PC-9 (cell line): ENCODE measurements around the gene CYP2E1. TPM values are rescaled to one million over a fixed set of nuclear protein-coding genes. Genes with fewer than 3 reads are reported as not detected.

ENCODE experiments used
- Bru-seq: library from RNA; stranded (reverse); fragments of 400-500 nt; gene quantifications from one replicate; lab custom pipeline; 2021; lab: Mats Ljungman, UMichigan
- BruChase-seq, 2 experiments: library from RNA; stranded (reverse); fragments of 400-500 nt; gene quantifications; one replicate each; lab custom pipeline; 2021; lab: Mats Ljungman, UMichigan
- BruUV-seq: library from RNA; stranded (reverse); fragments of 400-500 nt; replicated peaks from 2 replicates; lab custom pipeline; 2021; lab: Mats Ljungman, UMichigan
- CTCF ChIA-PET: fragments of 300-600 bp; sonication (Branson Sonifier 250); formaldehyde crosslinking; loops from one replicate; lab custom pipeline; 2022; ENCODE audit warnings: antibody characterized with exemption; lab: Charles Lee
- POLR2A ChIA-PET: fragments of 300-600 bp; sonication (Branson Sonifier 250); formaldehyde crosslinking; loops from one replicate; lab custom pipeline; 2022; ENCODE audit warnings: antibody characterized with exemption; ENCODE audit not compliant: unreplicated experiment; lab: Charles Lee
- DNase-seq, 2 experiments: peaks; one replicate each; pipeline versions ENCODE4 v3.0.0 to v3.0.0-alpha.2; 2015 to 2022; ENCODE audit warnings: mixed read lengths in 1 of 2
- H2AFZ ChIP-seq: fragments of 200-600 bp; sonication (generic); 2 replicates; pipeline ENCODE4 v1.8.1; 2017; ENCODE audit warnings: antibody characterized with exemption
- H3F3A ChIP-seq: fragments of 200-600 bp; sonication (generic); 2 replicates; pipeline ENCODE4 v1.8.1; 2017; ENCODE audit warnings: antibody characterized with exemption, mild to moderate bottlenecking, low read depth; ENCODE audit not compliant: insufficient read depth
- H3K27ac ChIP-seq: fragments of 200-600 bp; sonication (generic); 2 replicates; pipeline ENCODE4 v1.6.1; 2016; ENCODE audit warnings: mixed run types
- H3K27me3 ChIP-seq: fragments of 200-600 bp; sonication (generic); 2 replicates; pipeline ENCODE4 v1.6.1; 2016; ENCODE audit warnings: low read depth, mixed run types; ENCODE audit not compliant: insufficient read depth
- H3K36me3 ChIP-seq: fragments of 200-600 bp; sonication (generic); 2 replicates; pipeline ENCODE4 v1.6.1; 2016; ENCODE audit warnings: low read depth, mixed run types
- H3K4me1 ChIP-seq: fragments of 200-600 bp; sonication (generic); replicated peaks from 2 replicates; pipeline ENCODE4 v1.6.1; 2016; ENCODE audit warnings: mixed run types; ENCODE audit not compliant: insufficient read depth
- H3K4me2 ChIP-seq: fragments of 200-600 bp; sonication (generic); 2 replicates; pipeline ENCODE4 v1.6.1; 2017; ENCODE audit warnings: mixed run types
- H3K4me3 ChIP-seq: fragments of 200-600 bp; sonication (generic); 2 replicates; pipeline ENCODE4 v1.6.1; 2016; ENCODE audit warnings: mixed run types
- H3K79me2 ChIP-seq: fragments of 200-600 bp; sonication (generic); 2 replicates; pipeline ENCODE4 v1.6.1; 2017; ENCODE audit warnings: low read depth, mixed run types
- H3K9me2 ChIP-seq: fragments of 200-600 bp; sonication (generic); 2 replicates; pipeline ENCODE4 v1.8.1; 2017; ENCODE audit warnings: mild to moderate bottlenecking; ENCODE audit not compliant: insufficient read depth
- H3K9me3 ChIP-seq: fragments of 200-600 bp; sonication (generic); 2 replicates; pipeline ENCODE4 v1.8.1; 2016; ENCODE audit warnings: low read depth; ENCODE audit not compliant: insufficient read depth
- H4K20me1 ChIP-seq: fragments of 200-600 bp; sonication (generic); 2 replicates; pipeline ENCODE4 v1.8.1; 2017; ENCODE audit not compliant: insufficient read depth
- CTCF ChIP-seq: fragments of 200-600 bp; sonication (generic); conservative IDR thresholded peaks from 2 replicates; pipeline ENCODE4 v1.6.1; 2017; ENCODE audit warnings: mixed run types, antibody characterized with exemption, mild to moderate bottlenecking, moderate library complexity
- EZH2 ChIP-seq: fragments of 200-600 bp; sonication (generic); IDR thresholded peaks from 2 replicates; pipeline ENCODE4 v1.8.0; 2017; ENCODE audit warnings: antibody characterized with exemption, low read depth
- intact Hi-C: fragments of 100-400 bp; cut with micrococcal nuclease; formaldehyde crosslinking; loops from one replicate; pipeline ENCODE4 v1.10.0; 2022; ENCODE audit not compliant: unreplicated experiment
- long read RNA-seq: library from polyadenylated mRNA; stranded (forward); transcript quantifications from one replicate; pipeline ENCODE4 v2.0.0, GENCODE V29; 2022
- total RNA-seq: library from RNA; stranded (reverse); gene quantifications from 2 replicates; pipeline ENCODE4 v1.2.3, GENCODE V29; 2021

The CYP2E1 gene
- total RNA-seq (1.6 and 3.0 TPM in 2 replicates), Bru-seq, nascent RNA (percentile 16 among the genes with signal in this experiment), BruChase-seq, experiment 1, labeled RNA remaining after a 2-hour chase (percentile 30 among the genes with signal in this experiment), BruChase-seq, experiment 2, labeled RNA remaining after a 6-hour chase (percentile 24 among the genes with signal in this experiment)
- long read RNA-seq, partial matches to known transcripts = 0 of 3 reads
- long read RNA-seq, other reads (novel, unspliced or antisense) = 3 of 3 reads

- no peak within 1 kb of the TSS for H3K4me2 ChIP-seq
- 0 out of 2 replicates have a peak, but pooled peaks cover 4% of the 10 kb centered on the region for H3K4me1 ChIP-seq
- no peak within 1 kb of the TSS for H3K27ac ChIP-seq
- CTCF ChIA-PET = no interaction called here
- H3K9me3 ChIP-seq = no peaks in the 10 kb centered on the region
- no TSS peak for BruUV-seq
- intact Hi-C loops = loop anchor here (10.0 kb wide), 2 partner anchors 152 to 202 kb away; partner anchors contain the start of genes ECHS1 and PAOX
- no peaks in the 10 kb centered on the region for H3K79me2 ChIP-seq
- H3K4me3 ChIP-seq = no peak within 1 kb of the TSS
- H3K27me3 ChIP-seq = no peaks in the 10 kb centered on the region
- no peak within 1 kb of the TSS for H2AFZ ChIP-seq
- no peaks in the 10 kb centered on the region for H3K36me3 ChIP-seq
- no peaks in the 10 kb centered on the region for H3F3A ChIP-seq
- H3K9me2 ChIP-seq = no peaks in the 10 kb centered on the region
- DNase-seq = no peak
- POLR2A ChIA-PET = no interaction called here
- no peak for TF ChIP-seq EZH2
- no peak for TF ChIP-seq CTCF
- H4K20me1 ChIP-seq = no peaks in the 10 kb centered on the region
These were observed at the start of gene CYP2E1 for GRCh38 chr10:133526957-133527588. TSS of gene CYP2E1 (plus strand) at chr10:133527363. CDS start at chr10:133527396, 33 bp downstream.

GRCh38 chr10:133481086-133481643 lies 46.0 kb upstream of the CYP2E1 start:
- intact Hi-C loops = no loop called here
- H3K9me2 ChIP-seq = no peaks in the 10 kb centered on the region
- H2AFZ ChIP-seq = no peak overlapping the region
- BruUV-seq = no TSS peak
- ChIA-PET POLR2A (no interaction called here), CTCF (no interaction called here)
- peaks cover 23% of the 10 kb centered on the region for H3K27me3 ChIP-seq
- no peak overlapping the region for H3K27ac ChIP-seq
- H4K20me1 ChIP-seq = no peaks in the 10 kb centered on the region
- H3K9me3 ChIP-seq = no peaks in the 10 kb centered on the region
- H3K4me3 ChIP-seq = no peak overlapping the region
- no peaks in the 10 kb centered on the region for H3F3A ChIP-seq
- no peak overlapping the region for H3K4me2 ChIP-seq
- no peaks in the 10 kb centered on the region for H3K4me1 ChIP-seq
- TF ChIP-seq CTCF (no peak), EZH2 (no peak)
- H3K79me2 ChIP-seq = no peaks in the 10 kb centered on the region
- no peaks in the 10 kb centered on the region for H3K36me3 ChIP-seq
- no peak for DNase-seq

GRCh38 chr10:133481657-133482056 lies 45.5 kb upstream of the CYP2E1 start:
- TF ChIP-seq EZH2 = no peak
- Histone ChIP-seq H3F3A (no peaks in the 10 kb centered on the region), H3K4me1 (no peaks in the 10 kb centered on the region), H3K4me3 (no peak overlapping the region), H3K4me2 (no peak overlapping the region), H3K79me2 (no peaks in the 10 kb centered on the region), H3K9me3 (no peaks in the 10 kb centered on the region), H3K9me2 (no peaks in the 10 kb centered on the region), H3K27me3 (peaks cover 21% of the 10 kb centered on the region), H3K36me3 (no peaks in the 10 kb centered on the region), H4K20me1 (no peaks in the 10 kb centered on the region), H3K27ac (no peak overlapping the region), H2AFZ (no peak overlapping the region)
- no TSS peak for BruUV-seq
- POLR2A ChIA-PET = no interaction called here
- CTCF ChIA-PET = no interaction called here
- no peak for DNase-seq
- intact Hi-C loops = no loop called here
